GM23248 (cell line): ENCODE data around the gene IGSF5. TPM values are rescaled to one million over a fixed set of nuclear protein-coding genes. Genes with fewer than 3 reads are reported as not detected.

ENCODE experiments used
- DNase-seq: peaks from one replicate; pipeline ENCODE4 v3.0.0-alpha.2; 2015
- H2AFZ ChIP-seq: fragments of 200-600 bp; sonication (generic); 2 replicates; pipeline ENCODE4 v1.6.1; 2016; ENCODE audit warnings: antibody characterized with exemption
- H3F3A ChIP-seq: fragments of 200-600 bp; sonication (generic); 2 replicates; pipeline ENCODE4 v1.6.1; 2016; ENCODE audit warnings: mild to moderate bottlenecking, antibody characterized with exemption, mixed run types; ENCODE audit not compliant: insufficient read depth
- H3K27ac ChIP-seq: fragments of 200-600 bp; sonication (generic); 2 replicates; pipeline ENCODE4 v1.5.1; 2016; ENCODE audit warnings: mild to moderate bottlenecking
- H3K27me3 ChIP-seq: fragments of 200-600 bp; sonication (generic); replicated peaks from 2 replicates; pipeline ENCODE4 v1.6.1; 2016; ENCODE audit warnings: mild to moderate bottlenecking; ENCODE audit not compliant: insufficient read depth
- H3K36me3 ChIP-seq: fragments of 200-600 bp; sonication (generic); 2 replicates; pipeline ENCODE4 v1.6.1; 2016; ENCODE audit warnings: low read depth, mild to moderate bottlenecking
- H3K4me1 ChIP-seq: fragments of 200-600 bp; sonication (generic); 2 replicates; pipeline ENCODE4 v1.6.1; 2016; ENCODE audit warnings: mild to moderate bottlenecking; ENCODE audit not compliant: insufficient read depth
- H3K4me2 ChIP-seq: fragments of 200-600 bp; sonication (generic); one replicate; pipeline ENCODE4 v1.6.1; 2016; ENCODE audit warnings: mild to moderate bottlenecking; ENCODE audit not compliant: unreplicated experiment
- H3K4me3 ChIP-seq: fragments of 200-600 bp; sonication (generic); 2 replicates; pipeline ENCODE4 v1.5.1; 2016; ENCODE audit warnings: mild to moderate bottlenecking
- H3K79me2 ChIP-seq: fragments of 200-600 bp; sonication (generic); 2 replicates; pipeline ENCODE4 v1.6.1; 2016; ENCODE audit warnings: mild to moderate bottlenecking; ENCODE audit not compliant: insufficient read depth
- H3K9ac ChIP-seq: fragments of 200-600 bp; sonication (generic); 2 replicates; pipeline ENCODE4 v1.6.1; 2016; ENCODE audit warnings: mild to moderate bottlenecking
- H3K9me2 ChIP-seq: fragments of 200-600 bp; sonication (generic); 2 replicates; pipeline ENCODE4 v1.6.1; 2016; ENCODE audit warnings: mixed run types, mild to moderate bottlenecking, moderate library complexity; ENCODE audit not compliant: insufficient read depth
- H3K9me3 ChIP-seq: fragments of 200-600 bp; sonication (generic); one replicate; pipeline ENCODE4 v1.6.1; 2017; ENCODE audit warnings: low read depth
- H4K20me1 ChIP-seq: fragments of 200-600 bp; sonication (generic); 2 replicates; pipeline ENCODE4 v1.6.0; 2016; ENCODE audit not compliant: insufficient read depth
- EZH2 ChIP-seq: fragments of 200-600 bp; sonication (generic); IDR thresholded peaks from 2 replicates; pipeline ENCODE4 v1.6.1; 2018; ENCODE audit warnings: antibody characterized with exemption, mild to moderate bottlenecking; ENCODE audit not compliant: insufficient read depth, poor library complexity, severe bottlenecking
- EZH2phosphoT487 ChIP-seq: fragments of 200-600 bp; sonication (generic); IDR thresholded peaks from 2 replicates; pipeline ENCODE4 v1.6.1; 2018; ENCODE audit warnings: antibody characterized with exemption, moderate library complexity, mild to moderate bottlenecking, low read depth; ENCODE audit not compliant: insufficient read depth
- WGBS, 2 experiments: methylation state at CpG; one replicate each; pipeline ENCODE4 v1.1.6; 2015 to 2017; ENCODE audit warnings: low lambda C conversion rate in 2 of 2, low coverage in 1 of 2; ENCODE audit errors: missing lambda C conversion rate in 2 of 2; 5-methylcytosine and 5-hydroxymethylcytosine counted together
- in situ Hi-C: fragments of 300-500 bp; cut with MboI; formaldehyde crosslinking; loops from 2 replicates; pipeline ENCODE4 v1.15.0; 2020
- polyA plus RNA-seq: library from polyadenylated mRNA; unstranded; fragments of >200 nt; fragmentation: Nextera tagmentation; extraction: Ambion mirVana; gene quantifications from 2 replicates; pipeline ENCODE4 v1.2.1, GENCODE V29; 2016
- total RNA-seq: library from RNA; depleted of rRNA; stranded (reverse); fragments of >200 nt; shearing (Covaris generic); gene quantifications from 2 replicates; pipeline ENCODE4 v1.2.3, GENCODE V29; 2014; rRNA removed

IGSF5 gene
- total and polyA plus RNA-seq, 2 experiments from 2014 or later: not detected

- no peaks in the 10 kb centered on the region for H4K20me1 ChIP-seq
- in situ Hi-C loops: no loop called here
- H3F3A ChIP-seq: no peaks in the 10 kb centered on the region
- no peaks in the 10 kb centered on the region for H3K27me3 ChIP-seq
- no peaks in the 10 kb centered on the region for H3K36me3 ChIP-seq
- WGBS, 2 experiments: 2 to 4% methylated on average over 6 of the region's 6 CpGs
- H3K4me3 ChIP-seq: no peak overlapping the region
- no peaks in the 10 kb centered on the region for H3K9me2 ChIP-seq
- TF ChIP-seq EZH2phosphoT487: no peak
- TF ChIP-seq EZH2: no peak
- no peak overlapping the region for H3K27ac ChIP-seq
- H2AFZ ChIP-seq: no peak overlapping the region
- H3K4me2 ChIP-seq: no peak overlapping the region
- H3K9ac ChIP-seq: no peak overlapping the region
- no peaks in the 10 kb centered on the region for H3K79me2 ChIP-seq
- H3K4me1 ChIP-seq: no peaks in the 10 kb centered on the region
- no peaks in the 10 kb centered on the region for H3K9me3 ChIP-seq
- DNase-seq: no peak
These were observed 100.7 kb downstream of the IGSF5 start for GRCh38 chr21:39845571-39846130.

GRCh38 chr21:39847877-39848276 lies 102.9 kb downstream of the IGSF5 start:
- DNase-seq: no peak
- no peak overlapping the region for H3K9ac ChIP-seq
- H3K36me3 ChIP-seq: no peaks in the 10 kb centered on the region
- no peaks in the 10 kb centered on the region for H3F3A ChIP-seq
- H3K79me2 ChIP-seq: no peaks in the 10 kb centered on the region
- no peak overlapping the region for H3K4me2 ChIP-seq
- no peaks in the 10 kb centered on the region for H4K20me1 ChIP-seq
- TF ChIP-seq EZH2phosphoT487: no peak
- no peak for TF ChIP-seq EZH2
- H3K27me3 ChIP-seq: no peaks in the 10 kb centered on the region
- H3K27ac ChIP-seq: no peak overlapping the region
- no peak overlapping the region for H3K4me3 ChIP-seq
- no peaks in the 10 kb centered on the region for H3K9me3 ChIP-seq
- no peak overlapping the region for H2AFZ ChIP-seq
- H3K4me1 ChIP-seq: no peaks in the 10 kb centered on the region
- 15 to 20% methylated on average over 6 of the region's 6 CpGs for whole genome bisulfite sequencing, 2 experiments
- in situ Hi-C loops: no loop called here
- H3K9me2 ChIP-seq: no peaks in the 10 kb centered on the region

GRCh38 chr21:39849014-39849655 lies 104.2 kb downstream of the IGSF5 start:
- Histone ChIP-seq H3K9ac (no peak overlapping the region), H3K4me1 (no peaks in the 10 kb centered on the region), H3K4me2 (no peak overlapping the region), H3K27me3 (no peaks in the 10 kb centered on the region), H3K79me2 (no peaks in the 10 kb centered on the region), H3K36me3 (no peaks in the 10 kb centered on the region), H3K9me2 (no peaks in the 10 kb centered on the region), H3K4me3 (no peak overlapping the region), H3F3A (no peaks in the 10 kb centered on the region), H3K9me3 (no peaks in the 10 kb centered on the region), H4K20me1 (no peaks in the 10 kb centered on the region), H2AFZ (no peak overlapping the region), H3K27ac (no peak overlapping the region)
- WGBS, 2 experiments: 9 to 12% methylated on average over 9 to 10 of the region's 10 CpGs
- DNase-seq: no peak
- in situ Hi-C loops: no loop called here
- no peak for TF ChIP-seq EZH2phosphoT487

- no peak for DNase-seq
- H2AFZ ChIP-seq: no peak overlapping the region
- no peaks in the 10 kb centered on the region for H3K9me3 ChIP-seq
- whole genome bisulfite sequencing, 2 experiments: 0 to 4% methylated on average over 2 of the region's 2 CpGs
- no peak for TF ChIP-seq EZH2phosphoT487
- TF ChIP-seq EZH2: no peak
- no peaks in the 10 kb centered on the region for H3K79me2 ChIP-seq
- H3K4me3 ChIP-seq: no peak overlapping the region
- H3F3A ChIP-seq: no peaks in the 10 kb centered on the region
- no peak overlapping the region for H3K4me2 ChIP-seq
- no peaks in the 10 kb centered on the region for H4K20me1 ChIP-seq
- no peak overlapping the region for H3K9ac ChIP-seq
- H3K36me3 ChIP-seq: no peaks in the 10 kb centered on the region
- in situ Hi-C loops: no loop called here
- no peak overlapping the region for H3K27ac ChIP-seq
- H3K27me3 ChIP-seq: no peaks in the 10 kb centered on the region
- no peaks in the 10 kb centered on the region for H3K4me1 ChIP-seq
- no peaks in the 10 kb centered on the region for H3K9me2 ChIP-seq
These were observed 105.3 kb downstream of the IGSF5 start for GRCh38 chr21:39850333-39850732.

GRCh38 chr21:39851002-39851618 lies 106.1 kb downstream of the IGSF5 start:
- Histone ChIP-seq H3F3A (no peaks in the 10 kb centered on the region), H3K4me2 (no peak overlapping the region), H3K9me3 (no peaks in the 10 kb centered on the region), H3K9me2 (no peaks in the 10 kb centered on the region), H3K27ac (no peak overlapping the region), H3K4me3 (no peak overlapping the region), H2AFZ (no peak overlapping the region), H3K4me1 (no peaks in the 10 kb centered on the region), H3K36me3 (no peaks in the 10 kb centered on the region), H3K27me3 (no peaks in the 10 kb centered on the region), H3K79me2 (no peaks in the 10 kb centered on the region), H4K20me1 (no peaks in the 10 kb centered on the region), H3K9ac (no peak overlapping the region)
- DNase-seq: no peak
- in situ Hi-C loops: no loop called here
- TF ChIP-seq EZH2 (no peak), EZH2phosphoT487 (no peak)
- 39 to 43% methylated on average over 7 of the region's 7 CpGs for WGBS, 2 experiments

Other genes starting within 250 kb of the IGSF5 start
- not detected in 2 replicates for gene B3GALT5, start 132.2 kb upstream of the IGSF5 start, total RNA-seq
- gene B3GALT5, start 132.2 kb upstream of the IGSF5 start, polyA plus RNA-seq: not detected in 2 replicates
- gene PCP4, start 122.3 kb downstream of the IGSF5 start, total RNA-seq: not detected in 2 replicates
- not detected in 2 replicates for gene PCP4, start 122.3 kb downstream of the IGSF5 start, polyA plus RNA-seq